Measurements from ENCODE around the gene ERCC6L2. TPM values are rescaled to one million over a fixed set of nuclear protein-coding genes. Genes with fewer than 3 reads are reported as not detected.

Gene ERCC6L2
- total RNA-seq, 2 donors from 2014 or later = 38.6 to 43.4 TPM

- H3K9me3 ChIP-seq = no peaks in the 10 kb centered on the region
- TF ChIP-seq, protein P1, sequence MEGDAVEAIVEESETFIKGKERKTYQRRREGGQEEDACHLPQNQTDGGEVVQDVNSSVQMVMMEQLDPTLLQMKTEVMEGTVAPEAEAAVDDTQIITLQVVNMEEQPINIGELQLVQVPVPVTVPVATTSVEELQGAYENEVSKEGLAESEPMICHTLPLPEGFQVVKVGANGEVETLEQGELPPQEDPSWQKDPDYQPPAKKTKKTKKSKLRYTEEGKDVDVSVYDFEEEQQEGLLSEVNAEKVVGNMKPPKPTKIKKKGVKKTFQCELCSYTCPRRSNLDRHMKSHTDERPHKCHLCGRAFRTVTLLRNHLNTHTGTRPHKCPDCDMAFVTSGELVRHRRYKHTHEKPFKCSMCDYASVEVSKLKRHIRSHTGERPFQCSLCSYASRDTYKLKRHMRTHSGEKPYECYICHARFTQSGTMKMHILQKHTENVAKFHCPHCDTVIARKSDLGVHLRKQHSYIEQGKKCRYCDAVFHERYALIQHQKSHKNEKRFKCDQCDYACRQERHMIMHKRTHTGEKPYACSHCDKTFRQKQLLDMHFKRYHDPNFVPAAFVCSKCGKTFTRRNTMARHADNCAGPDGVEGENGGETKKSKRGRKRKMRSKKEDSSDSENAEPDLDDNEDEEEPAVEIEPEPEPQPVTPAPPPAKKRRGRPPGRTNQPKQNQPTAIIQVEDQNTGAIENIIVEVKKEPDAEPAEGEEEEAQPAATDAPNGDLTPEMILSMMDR (IDR thresholded peaks at IDR 0.05) = no peak
- DNase-seq (ENCODE audit: low spot score) = no peak
- H3K27me3 ChIP-seq = no peaks in the 10 kb centered on the region
- H3K4me3 ChIP-seq = no peak overlapping the region
- no peaks in the 10 kb centered on the region for H3K4me1 ChIP-seq
- H3K36me3 ChIP-seq = peaks cover 11% of the 10 kb centered on the region
- H3K27ac ChIP-seq = no peak overlapping the region
These were observed 105.0 kb downstream of the ERCC6L2 start for GRCh38 chr9:95980262-95981125.

DNA sequence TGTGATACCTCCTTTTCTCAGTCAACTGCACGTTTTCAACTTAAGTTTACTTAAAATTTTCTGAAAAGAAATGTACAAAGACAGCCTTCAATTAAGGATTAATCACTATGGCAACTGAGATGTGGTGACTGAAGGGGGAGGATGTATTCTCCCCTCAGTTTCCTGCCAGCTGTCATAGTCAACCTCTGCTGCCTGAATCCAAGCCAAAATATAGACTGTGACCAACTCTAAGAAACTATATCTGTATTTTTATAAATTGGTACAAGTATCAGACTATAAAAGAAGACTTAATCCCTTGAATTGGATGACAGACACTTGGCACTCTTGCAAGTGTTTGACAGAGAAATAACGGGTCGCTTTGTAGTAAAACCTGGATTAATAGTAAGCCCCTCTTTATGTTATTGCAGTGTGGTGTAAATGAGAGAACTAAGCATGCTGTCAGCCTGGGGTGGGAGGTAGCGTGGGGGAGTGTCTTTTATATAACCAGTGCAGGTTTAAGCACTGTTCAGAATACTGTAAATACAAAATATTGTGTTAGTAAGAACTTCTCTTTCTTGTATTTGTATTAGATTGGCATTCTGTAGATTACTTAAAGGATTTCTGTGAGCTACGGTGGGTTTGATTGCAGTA is 106.4 kb downstream of the ERCC6L2 start:
- TF ChIP-seq, protein P1 (IDR thresholded peaks at IDR 0.05) = no peak
- Histone ChIP-seq H3K27me3 (no peaks in the 10 kb centered on the region), H3K27ac (no peak overlapping the region), H3K36me3 (peaks cover 11% of the 10 kb centered on the region), H3K4me1 (no peaks in the 10 kb centered on the region), H3K4me3 (no peak overlapping the region), H3K9me3 (no peaks in the 10 kb centered on the region)
- no peak for DNase-seq (ENCODE audit: low spot score)

- Histone ChIP-seq H3K27ac (no peak overlapping the region), H3K27me3 (no peaks in the 10 kb centered on the region), H3K4me1 (no peaks in the 10 kb centered on the region), H3K4me3 (no peak overlapping the region), H3K36me3 (no peaks in the 10 kb centered on the region), H3K9me3 (no peaks in the 10 kb centered on the region)
- DNase-seq (ENCODE audit: low spot score) = no peak
- TF ChIP-seq, protein P1 (IDR thresholded peaks at IDR 0.05) = no peak
These were observed 110.1 kb downstream of the ERCC6L2 start for GRCh38 chr9:95985440-95986055.

- no peak for DNase-seq (ENCODE audit: low spot score)
- no peaks in the 10 kb centered on the region for H3K27me3 ChIP-seq
- no peaks in the 10 kb centered on the region for H3K4me1 ChIP-seq
- H3K4me3 ChIP-seq = no peak overlapping the region
- TF ChIP-seq, protein P1 (IDR thresholded peaks at IDR 0.05) = no peak
- no peaks in the 10 kb centered on the region for H3K36me3 ChIP-seq
- no peaks in the 10 kb centered on the region for H3K9me3 ChIP-seq
- H3K27ac ChIP-seq = no peak overlapping the region
These were observed 113.8 kb downstream of the ERCC6L2 start for GRCh38 chr9:95989297-95989696.

- DNase-seq (ENCODE audit: low spot score) = no peak
- no peaks in the 10 kb centered on the region for H3K36me3 ChIP-seq
- TF ChIP-seq, protein P1 (IDR thresholded peaks at IDR 0.05) = no peak
- H3K27ac ChIP-seq = no peak overlapping the region
- no peak overlapping the region for H3K4me3 ChIP-seq
- H3K27me3 ChIP-seq = no peaks in the 10 kb centered on the region
- H3K9me3 ChIP-seq = no peaks in the 10 kb centered on the region
- no peaks in the 10 kb centered on the region for H3K4me1 ChIP-seq
These were observed 115.8 kb downstream of the ERCC6L2 start for GRCh38 chr9:95991326-95991725.

All from right atrium auricular region (tissue), 2 donors.